Right renal cortex interstitium (tissue), 3 donors: ENCODE results near the gene FAM177B. TPM values are rescaled to one million over a fixed set of nuclear protein-coding genes. Genes with fewer than 3 reads are reported as not detected.
"Not testable (repeated sequence)": the region's sequence is repeated elsewhere in the genome, so short reads cannot be mapped to it uniquely, and the experiment has no call there.

Experiments
- DNase-seq, 3 donors: peaks; one replicate each; pipeline ENCODE4 v3.0.0-alpha.2; 2013; ENCODE audit warnings: low read depth in 3 of 3, low spot score in 2 of 3
- polyA plus RNA-seq, 3 donors: library from polyadenylated mRNA; unstranded; fragments of 120-200 nt; gene quantifications; one replicate each; pipeline ENCODE4 v1.2.1, GENCODE V29; 2013; ENCODE audit not compliant: insufficient read length in 3 of 3

The FAM177B gene
- polyA plus RNA-seq, 3 donors, result 0.10 TPM; not detected in 2

GRCh38 chr1:222739465-222739864 lies 2.5 kb downstream of the FAM177B start:
- no peak for DNase-seq

GRCh38 chr1:222739929-222740328 lies 2.9 kb downstream of the FAM177B start:
- no peak for DNase-seq

- not testable (repeated sequence) for DNase-seq
Observed at GRCh38 chr1:222741630-222742457, 4.8 kb downstream of the FAM177B start.

GRCh38 chr1:222749927-222750326 lies 12.9 kb downstream of the FAM177B start:
- DNase-seq, result no peak

GRCh38 chr1:222750651-222751050 lies 13.6 kb downstream of the FAM177B start:
- DNase-seq, result no peak

- DNase-seq, result no peak
Observed at GRCh38 chr1:222751255-222751654, 14.3 kb downstream of the FAM177B start.

GRCh38 chr1:222754366-222755139 lies 17.6 kb downstream of the FAM177B start:
- DNase-seq, result no peak

GRCh38 chr1:222757646-222758268 lies 20.8 kb downstream of the FAM177B start:
- no peak for DNase-seq

GRCh38 chr1:222759451-222760035 lies 22.5 kb downstream of the FAM177B start:
- no peak for DNase-seq

GRCh38 chr1:222761083-222761482 lies 24.1 kb downstream of the FAM177B start:
- DNase-seq, result no peak

- DNase-seq, result not testable (repeated sequence)
Observed at GRCh38 chr1:222762178-222762577, 25.2 kb downstream of the FAM177B start.

GRCh38 chr1:222767152-222767571 lies 30.2 kb downstream of the FAM177B start:
- no peak for DNase-seq

GRCh38 chr1:222768592-222768991 lies 31.6 kb downstream of the FAM177B start:
- DNase-seq, result no peak

- DNase-seq, result no peak
Observed at GRCh38 chr1:222769181-222769580, 32.2 kb downstream of the FAM177B start.

GRCh38 chr1:222769971-222770620 lies 33.1 kb downstream of the FAM177B start:
- no peak for DNase-seq

- DNase-seq, result no peak
Observed at GRCh38 chr1:222772996-222773379, 36.0 kb downstream of the FAM177B start.

- no peak for DNase-seq
Observed at GRCh38 chr1:222777463-222777862, 40.5 kb downstream of the FAM177B start.

GRCh38 chr1:222777977-222778376 lies 41.0 kb downstream of the FAM177B start:
- DNase-seq, result no peak

GRCh38 chr1:222781251-222781650 lies 44.2 kb downstream of the FAM177B start:
- DNase-seq, result no peak

- DNase-seq, result no peak
Observed at GRCh38 chr1:222783051-222783450, 46.0 kb downstream of the FAM177B start.
